Measurements from ENCODE around the gene RTEL1. TPM values are rescaled to one million over a fixed set of nuclear protein-coding genes. Genes with fewer than 3 reads are reported as not detected.
A peak's percentile ranks its signal among the peaks of the same experiment; 100 is the strongest.

RTEL1 gene
- total and polyA plus RNA-seq, 9 of the 15 experiments (the other 6 are each of a cell fraction or from before 2014, with no cell fraction given): 0.36 to 61.0 (median 17.9) TPM

DNA sequence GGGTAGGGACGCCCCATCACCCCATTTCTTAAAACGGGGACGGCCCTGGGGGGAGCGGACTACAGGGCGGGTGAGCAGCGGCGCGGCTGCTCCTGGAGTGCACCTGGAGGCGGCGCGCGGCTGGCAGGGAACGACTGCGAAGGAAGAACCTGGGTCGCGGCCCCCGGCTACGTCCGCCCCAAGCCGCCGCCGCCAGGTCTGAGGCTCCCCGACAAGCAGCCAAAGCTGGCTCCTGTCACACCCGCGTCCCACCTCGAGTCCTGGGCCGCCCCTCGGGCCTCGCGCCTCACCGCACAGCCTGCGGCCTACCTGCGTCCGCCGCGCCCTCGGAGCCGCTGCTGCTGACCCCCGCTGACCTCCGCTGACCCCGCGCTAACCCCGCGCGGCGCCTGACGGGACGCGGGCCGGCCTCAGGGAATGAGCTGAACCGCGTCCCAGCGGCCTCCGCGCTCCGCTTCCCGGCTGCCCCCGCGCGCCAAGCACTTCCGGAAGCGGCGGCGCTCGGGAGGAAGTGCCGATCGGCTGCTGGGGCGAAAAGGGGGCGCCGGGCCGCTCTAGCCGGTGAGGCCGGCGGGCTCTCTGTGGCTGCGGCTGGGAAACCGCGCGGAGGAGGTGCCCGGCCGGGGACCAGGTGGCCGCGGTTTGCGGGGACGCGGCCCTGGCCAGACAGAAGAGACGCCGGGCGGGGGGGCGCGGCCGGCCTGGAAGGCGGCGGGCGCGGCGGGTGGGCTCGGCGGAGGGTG is 49.6 kb downstream of the RTEL1 start, which contains the start of the genes ARFRP1 and ZGPAT (continued):
- no peak for TF ChIP-seq PKNOX1 (IDR thresholded peaks at IDR 0.05)
- TF ChIP-seq, protein P1, sequence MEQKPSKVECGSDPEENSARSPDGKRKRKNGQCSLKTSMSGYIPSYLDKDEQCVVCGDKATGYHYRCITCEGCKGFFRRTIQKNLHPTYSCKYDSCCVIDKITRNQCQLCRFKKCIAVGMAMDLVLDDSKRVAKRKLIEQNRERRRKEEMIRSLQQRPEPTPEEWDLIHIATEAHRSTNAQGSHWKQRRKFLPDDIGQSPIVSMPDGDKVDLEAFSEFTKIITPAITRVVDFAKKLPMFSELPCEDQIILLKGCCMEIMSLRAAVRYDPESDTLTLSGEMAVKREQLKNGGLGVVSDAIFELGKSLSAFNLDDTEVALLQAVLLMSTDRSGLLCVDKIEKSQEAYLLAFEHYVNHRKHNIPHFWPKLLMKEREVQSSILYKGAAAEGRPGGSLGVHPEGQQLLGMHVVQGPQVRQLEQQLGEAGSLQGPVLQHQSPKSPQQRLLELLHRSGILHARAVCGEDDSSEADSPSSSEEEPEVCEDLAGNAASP (IDR thresholded peaks at IDR 0.05): no peak
- TF ChIP-seq, protein P2, sequence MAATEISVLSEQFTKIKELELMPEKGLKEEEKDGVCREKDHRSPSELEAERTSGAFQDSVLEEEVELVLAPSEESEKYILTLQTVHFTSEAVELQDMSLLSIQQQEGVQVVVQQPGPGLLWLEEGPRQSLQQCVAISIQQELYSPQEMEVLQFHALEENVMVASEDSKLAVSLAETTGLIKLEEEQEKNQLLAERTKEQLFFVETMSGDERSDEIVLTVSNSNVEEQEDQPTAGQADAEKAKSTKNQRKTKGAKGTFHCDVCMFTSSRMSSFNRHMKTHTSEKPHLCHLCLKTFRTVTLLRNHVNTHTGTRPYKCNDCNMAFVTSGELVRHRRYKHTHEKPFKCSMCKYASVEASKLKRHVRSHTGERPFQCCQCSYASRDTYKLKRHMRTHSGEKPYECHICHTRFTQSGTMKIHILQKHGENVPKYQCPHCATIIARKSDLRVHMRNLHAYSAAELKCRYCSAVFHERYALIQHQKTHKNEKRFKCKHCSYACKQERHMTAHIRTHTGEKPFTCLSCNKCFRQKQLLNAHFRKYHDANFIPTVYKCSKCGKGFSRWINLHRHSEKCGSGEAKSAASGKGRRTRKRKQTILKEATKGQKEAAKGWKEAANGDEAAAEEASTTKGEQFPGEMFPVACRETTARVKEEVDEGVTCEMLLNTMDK (IDR thresholded peaks at IDR 0.05; ENCODE audit: borderline replicate concordance, insufficient read depth, low read depth, low read length, poor library complexity, severe bottlenecking): no peak
- no peak; the same call in 1 of the 2 replicates for TF ChIP-seq ZNF583 (CRISPR knock-in tag; IDR thresholded peaks at IDR 0.05)
- TF ChIP-seq TBL1XR1 (IDR thresholded peaks at IDR 0.05; ENCODE audit: low read length in 2 of 2): 0 out of 4 replicates have a peak, but pooled peaks of 1 of the 2 experiments have one; percentile 8
- no peak for TF ChIP-seq ZKSCAN3 (CRISPR knock-in tag; IDR thresholded peaks at IDR 0.05)
- peak; percentile 20; the same call in 1 of the 2 replicates for TF ChIP-seq REST (IDR thresholded peaks at IDR 0.05; ENCODE audit: borderline replicate concordance)
- peak; percentile 61 for TF ChIP-seq REST (CRISPR knock-in tag; IDR thresholded peaks at IDR 0.05; ENCODE audit: low read depth)
- no peak for TF ChIP-seq RBM14 (IDR thresholded peaks at IDR 0.05; ENCODE audit: borderline replicate concordance, insufficient read depth, low read depth, low read length)
- no peak for TF ChIP-seq NFE2L1 (tag; IDR thresholded peaks at IDR 0.05; ENCODE audit: borderline replicate concordance, low read depth)
- no peak for TF ChIP-seq STAT5B (CRISPR knock-in tag; IDR thresholded peaks at IDR 0.05)
- no peak; a peak in 2 of 4 replicates for TF ChIP-seq FOXA3 (CRISPR knock-in tag; conservative IDR thresholded peaks at IDR 0.05 in 1 of 2, IDR thresholded peaks at IDR 0.05 in 1 of 2)
- TF ChIP-seq SIN3B (IDR thresholded peaks at IDR 0.05; ENCODE audit: low read depth): peak; percentile 87
- peak; percentile 83 for TF ChIP-seq SREBF1 (IDR thresholded peaks at IDR 0.05; ENCODE audit: borderline replicate concordance, low read depth, low read length)
